ENCODE data around the gene ZGPAT. TPM values are rescaled to one million over a fixed set of nuclear protein-coding genes. Genes with fewer than 3 reads are reported as not detected.
A peak's percentile ranks its signal among the peaks of the same experiment; 100 is the strongest.

ZGPAT gene
- total and polyA plus RNA-seq, 2 of the 13 experiments (the other 11 are each of a cell fraction or from before 2014, with no cell fraction given) = 23.0 to 41.9 TPM

DNA sequence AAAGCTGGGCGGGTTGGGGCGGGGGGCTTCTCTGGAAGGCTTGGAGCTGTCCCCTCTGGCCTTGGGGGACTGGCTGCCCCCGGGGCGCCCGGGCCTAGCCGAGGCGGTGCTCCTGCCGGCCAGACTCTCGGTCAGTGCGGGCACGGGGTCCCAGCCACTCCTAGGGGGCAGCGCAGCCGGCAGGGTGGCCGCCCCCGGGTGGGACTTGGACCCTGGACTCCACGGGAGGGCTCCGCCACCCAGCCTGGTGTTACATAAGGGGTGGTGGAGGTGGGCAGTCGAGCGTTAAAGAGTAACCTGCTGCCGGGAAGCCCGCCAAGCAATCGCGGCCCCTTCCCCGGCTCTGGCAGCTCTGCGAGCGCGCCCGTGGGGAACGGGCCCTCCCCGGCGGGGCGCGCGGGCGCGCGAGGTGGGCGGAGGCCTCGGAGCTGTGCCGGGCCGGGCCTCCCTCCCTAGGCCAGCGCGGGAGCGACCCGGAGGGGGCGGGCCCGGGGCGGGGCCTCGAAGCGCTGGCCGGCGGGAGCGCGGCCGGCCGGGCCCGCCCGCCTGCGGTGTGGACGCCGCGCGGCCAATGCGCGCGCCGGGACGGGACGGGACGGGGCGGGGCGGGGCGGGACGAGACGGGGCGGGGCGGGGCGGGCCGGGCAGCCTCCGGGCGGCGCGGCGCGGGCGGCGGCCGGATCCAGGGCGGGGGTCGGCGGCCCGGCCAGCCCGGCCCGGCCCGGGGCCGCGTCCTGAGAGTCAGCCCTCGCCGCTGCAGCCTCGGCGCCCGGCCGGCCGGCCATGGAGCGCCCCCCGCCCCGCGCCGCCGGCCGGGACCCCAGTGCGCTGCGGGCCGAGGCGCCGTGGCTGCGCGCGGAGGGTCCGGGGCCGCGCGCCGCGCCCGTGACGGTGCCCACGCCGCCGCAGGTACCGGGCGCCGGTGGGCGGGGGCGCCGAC, 31.6 kb downstream of the ZGPAT start, which contains the start of gene SLC2A4RG (continued):
- TF ChIP-seq, protein P1, sequence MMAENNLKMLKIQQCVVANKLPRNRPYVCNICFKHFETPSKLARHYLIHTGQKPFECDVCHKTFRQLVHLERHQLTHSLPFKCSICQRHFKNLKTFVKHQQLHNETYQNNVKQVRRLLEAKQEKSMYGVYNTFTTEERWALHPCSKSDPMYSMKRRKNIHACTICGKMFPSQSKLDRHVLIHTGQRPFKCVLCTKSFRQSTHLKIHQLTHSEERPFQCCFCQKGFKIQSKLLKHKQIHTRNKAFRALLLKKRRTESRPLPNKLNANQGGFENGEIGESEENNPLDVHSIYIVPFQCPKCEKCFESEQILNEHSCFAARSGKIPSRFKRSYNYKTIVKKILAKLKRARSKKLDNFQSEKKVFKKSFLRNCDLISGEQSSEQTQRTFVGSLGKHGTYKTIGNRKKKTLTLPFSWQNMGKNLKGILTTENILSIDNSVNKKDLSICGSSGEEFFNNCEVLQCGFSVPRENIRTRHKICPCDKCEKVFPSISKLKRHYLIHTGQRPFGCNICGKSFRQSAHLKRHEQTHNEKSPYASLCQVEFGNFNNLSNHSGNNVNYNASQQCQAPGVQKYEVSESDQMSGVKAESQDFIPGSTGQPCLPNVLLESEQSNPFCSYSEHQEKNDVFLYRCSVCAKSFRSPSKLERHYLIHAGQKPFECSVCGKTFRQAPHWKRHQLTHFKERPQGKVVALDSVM (CRISPR knock-in tag; IDR thresholded peaks at IDR 0.05) = peak; percentile 85; the same call in 1 of the 2 replicates
- no peak for TF ChIP-seq CBX1 (IDR thresholded peaks at IDR 0.05; ENCODE audit: low read depth)
- peak; percentile 29; the same call in 1 of the 2 replicates for TF ChIP-seq KDM5A (IDR thresholded peaks at IDR 0.05; ENCODE audit: borderline replicate concordance, low read length)
- TF ChIP-seq, protein P2, sequence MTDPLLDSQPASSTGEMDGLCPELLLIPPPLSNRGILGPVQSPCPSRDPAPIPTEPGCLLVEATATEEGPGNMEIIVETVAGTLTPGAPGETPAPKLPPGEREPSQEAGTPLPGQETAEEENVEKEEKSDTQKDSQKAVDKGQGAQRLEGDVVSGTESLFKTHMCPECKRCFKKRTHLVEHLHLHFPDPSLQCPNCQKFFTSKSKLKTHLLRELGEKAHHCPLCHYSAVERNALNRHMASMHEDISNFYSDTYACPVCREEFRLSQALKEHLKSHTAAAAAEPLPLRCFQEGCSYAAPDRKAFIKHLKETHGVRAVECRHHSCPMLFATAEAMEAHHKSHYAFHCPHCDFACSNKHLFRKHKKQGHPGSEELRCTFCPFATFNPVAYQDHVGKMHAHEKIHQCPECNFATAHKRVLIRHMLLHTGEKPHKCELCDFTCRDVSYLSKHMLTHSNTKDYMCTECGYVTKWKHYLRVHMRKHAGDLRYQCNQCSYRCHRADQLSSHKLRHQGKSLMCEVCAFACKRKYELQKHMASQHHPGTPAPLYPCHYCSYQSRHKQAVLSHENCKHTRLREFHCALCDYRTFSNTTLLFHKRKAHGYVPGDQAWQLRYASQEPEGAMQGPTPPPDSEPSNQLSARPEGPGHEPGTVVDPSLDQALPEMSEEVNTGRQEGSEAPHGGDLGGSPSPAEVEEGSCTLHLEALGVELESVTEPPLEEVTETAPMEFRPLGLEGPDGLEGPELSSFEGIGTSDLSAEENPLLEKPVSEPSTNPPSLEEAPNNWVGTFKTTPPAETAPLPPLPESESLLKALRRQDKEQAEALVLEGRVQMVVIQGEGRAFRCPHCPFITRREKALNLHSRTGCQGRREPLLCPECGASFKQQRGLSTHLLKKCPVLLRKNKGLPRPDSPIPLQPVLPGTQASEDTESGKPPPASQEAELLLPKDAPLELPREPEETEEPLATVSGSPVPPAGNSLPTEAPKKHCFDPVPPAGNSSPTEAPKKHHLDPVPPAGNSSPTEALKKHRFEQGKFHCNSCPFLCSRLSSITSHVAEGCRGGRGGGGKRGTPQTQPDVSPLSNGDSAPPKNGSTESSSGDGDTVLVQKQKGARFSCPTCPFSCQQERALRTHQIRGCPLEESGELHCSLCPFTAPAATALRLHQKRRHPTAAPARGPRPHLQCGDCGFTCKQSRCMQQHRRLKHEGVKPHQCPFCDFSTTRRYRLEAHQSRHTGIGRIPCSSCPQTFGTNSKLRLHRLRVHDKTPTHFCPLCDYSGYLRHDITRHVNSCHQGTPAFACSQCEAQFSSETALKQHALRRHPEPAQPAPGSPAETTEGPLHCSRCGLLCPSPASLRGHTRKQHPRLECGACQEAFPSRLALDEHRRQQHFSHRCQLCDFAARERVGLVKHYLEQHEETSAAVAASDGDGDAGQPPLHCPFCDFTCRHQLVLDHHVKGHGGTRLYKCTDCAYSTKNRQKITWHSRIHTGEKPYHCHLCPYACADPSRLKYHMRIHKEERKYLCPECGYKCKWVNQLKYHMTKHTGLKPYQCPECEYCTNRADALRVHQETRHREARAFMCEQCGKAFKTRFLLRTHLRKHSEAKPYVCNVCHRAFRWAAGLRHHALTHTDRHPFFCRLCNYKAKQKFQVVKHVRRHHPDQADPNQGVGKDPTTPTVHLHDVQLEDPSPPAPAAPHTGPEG (CRISPR knock-in tag; IDR thresholded peaks at IDR 0.05) = peak; percentile 79
- no peak; the same call in 1 of the 2 replicates for TF ChIP-seq EEA1 (CRISPR knock-in tag; IDR thresholded peaks at IDR 0.05; ENCODE audit: borderline replicate concordance)
- no peak for TF ChIP-seq RBAK (CRISPR knock-in tag; IDR thresholded peaks at IDR 0.05)
- TF ChIP-seq ZNF292 (CRISPR knock-in tag; IDR thresholded peaks at IDR 0.05; ENCODE audit: borderline replicate concordance, low read depth) = no peak; the same call in 1 of the 2 replicates
- TF ChIP-seq, protein P3, sequence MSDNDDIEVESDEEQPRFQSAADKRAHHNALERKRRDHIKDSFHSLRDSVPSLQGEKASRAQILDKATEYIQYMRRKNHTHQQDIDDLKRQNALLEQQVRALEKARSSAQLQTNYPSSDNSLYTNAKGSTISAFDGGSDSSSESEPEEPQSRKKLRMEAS (IDR thresholded peaks at IDR 0.05) = peak; percentile 62; the same call in 1 of the 2 replicates
- no peak for TF ChIP-seq ZNF7 (CRISPR knock-in tag; IDR thresholded peaks at IDR 0.05)
- TF ChIP-seq ZNF772 (CRISPR knock-in tag; IDR thresholded peaks at IDR 0.05) = peak; percentile 93
- no peak for TF ChIP-seq PBX2 (CRISPR knock-in tag; IDR thresholded peaks at IDR 0.05)
- TF ChIP-seq RARA (CRISPR knock-in tag; IDR thresholded peaks at IDR 0.05) = peak; percentile 90
- peak; percentile 50; the same call in 1 of the 2 replicates for TF ChIP-seq ZNF143 (CRISPR knock-in tag; IDR thresholded peaks at IDR 0.05)
- no peak for TF ChIP-seq TRAFD1 (CRISPR knock-in tag; IDR thresholded peaks at IDR 0.05; ENCODE audit: borderline replicate concordance)
- peak; percentile 98 for TF ChIP-seq AKAP8 (CRISPR knock-in tag; IDR thresholded peaks at IDR 0.05)
- TF ChIP-seq ZNF597 (CRISPR knock-in tag; IDR thresholded peaks at IDR 0.05) = no peak
